HEK293T (cell line): Measurements from ENCODE around the gene P4HA2.

ENCODE experiments used
- CTCF ChIA-PET: fragments of 350-600 bp; formaldehyde crosslinking; extraction: SDS; loops from one replicate; lab custom pipeline; 2021; ENCODE audit warnings: antibody characterized with exemption, inconsistent platforms; lab: Yijun Ruan, JAX
- POLR2A ChIA-PET: fragments of 350-600 bp; formaldehyde crosslinking; extraction: SDS; loops from one replicate; lab custom pipeline; 2020; ENCODE audit warnings: antibody characterized with exemption, inconsistent platforms; lab: Yijun Ruan, JAX
- DNase-seq: peaks from one replicate; pipeline ENCODE4 v3.0.0; 2012; ENCODE audit warnings: mixed read lengths; ENCODE audit errors: extremely low spot score
- ARNT ChIP-seq: fragments of 450-650 bp; IDR thresholded peaks from 2 replicates; pipeline ENCODE4 v1.6.1; 2017; ENCODE audit warnings: mild to moderate bottlenecking
- BHLHE40 ChIP-seq: fragments of 450-650 bp; IDR thresholded peaks from 2 replicates; pipeline ENCODE4 v1.6.1; 2016; ENCODE audit warnings: mild to moderate bottlenecking, moderate library complexity, borderline replicate concordance
- CTBP1 ChIP-seq: fragments of 450-650 bp; IDR thresholded peaks from 2 replicates; pipeline ENCODE4 v1.6.1; 2016; ENCODE audit warnings: borderline replicate concordance
- ELF4 ChIP-seq: fragments of 450-650 bp; IDR thresholded peaks from 2 replicates; pipeline ENCODE4 v1.6.1; 2017; ENCODE audit warnings: antibody characterized with exemption
- FOXA1 ChIP-seq: fragments of 450-650 bp; IDR thresholded peaks from 2 replicates; pipeline ENCODE4 v1.6.1; 2016; ENCODE audit warnings: mild to moderate bottlenecking
- FOXK2 ChIP-seq: fragments of 450-650 bp; IDR thresholded peaks from 2 replicates; pipeline ENCODE4 v1.6.1; 2016; ENCODE audit warnings: mild to moderate bottlenecking
- FOXM1 ChIP-seq: fragments of 450-650 bp; IDR thresholded peaks from 2 replicates; pipeline ENCODE4 v1.6.1; 2017; ENCODE audit warnings: mild to moderate bottlenecking, borderline replicate concordance
- HDGF ChIP-seq: fragments of 450-650 bp; IDR thresholded peaks from 2 replicates; pipeline ENCODE4 v1.6.1; 2017; ENCODE audit warnings: antibody characterized with exemption, borderline replicate concordance
- L3MBTL2 ChIP-seq: fragments of 450-650 bp; conservative IDR thresholded peaks from 2 replicates; pipeline ENCODE4 v1.6.1; 2016; ENCODE audit warnings: mild to moderate bottlenecking
- LEF1 ChIP-seq: fragments of 450-650 bp; IDR thresholded peaks from 2 replicates; pipeline ENCODE4 v1.6.1; 2017; ENCODE audit warnings: mild to moderate bottlenecking, borderline replicate concordance
- NFRKB ChIP-seq: fragments of 450-650 bp; IDR thresholded peaks from 2 replicates; pipeline ENCODE4 v1.6.1; 2016; ENCODE audit warnings: mild to moderate bottlenecking, moderate library complexity
- PKNOX1 ChIP-seq: fragments of 450-650 bp; IDR thresholded peaks from 2 replicates; pipeline ENCODE4 v1.6.1; 2016
- SP1 ChIP-seq: fragments of 450-650 bp; IDR thresholded peaks from 2 replicates; pipeline ENCODE4 v1.6.1; 2017
- SUZ12 ChIP-seq: fragments of 450-650 bp; IDR thresholded peaks from 2 replicates; pipeline ENCODE4 v1.6.1; 2016; ENCODE audit warnings: mild to moderate bottlenecking
- TARDBP ChIP-seq: fragments of 450-650 bp; IDR thresholded peaks from 2 replicates; pipeline ENCODE4 v1.6.1; 2016
- ZNF384 ChIP-seq: fragments of 450-650 bp; IDR thresholded peaks from 2 replicates; pipeline ENCODE4 v1.6.1; 2016

Gene P4HA2

GRCh38 chr5:132266031-132266835 lies 38.6 kb upstream of the P4HA2 start:
- no peak for DNase-seq
- POLR2A ChIA-PET, result interaction anchor here (1.0 kb wide), 1 partner anchor 27 kb away, joined by 3 read pairs; no protein-coding TSS in a partner anchor
- TF ChIP-seq TARDBP (no peak), FOXA1 (no peak), HDGF (no peak), FOXM1 (no peak), PKNOX1 (no peak), ELF4 (no peak), LEF1 (no peak), SP1 (no peak), ARNT (no peak), FOXK2 (no peak), ZNF384 (no peak), BHLHE40 (no peak), CTBP1 (no peak), NFRKB (no peak), L3MBTL2 (no peak), SUZ12 (no peak)
- CTCF ChIA-PET, result no interaction called here

DNA sequence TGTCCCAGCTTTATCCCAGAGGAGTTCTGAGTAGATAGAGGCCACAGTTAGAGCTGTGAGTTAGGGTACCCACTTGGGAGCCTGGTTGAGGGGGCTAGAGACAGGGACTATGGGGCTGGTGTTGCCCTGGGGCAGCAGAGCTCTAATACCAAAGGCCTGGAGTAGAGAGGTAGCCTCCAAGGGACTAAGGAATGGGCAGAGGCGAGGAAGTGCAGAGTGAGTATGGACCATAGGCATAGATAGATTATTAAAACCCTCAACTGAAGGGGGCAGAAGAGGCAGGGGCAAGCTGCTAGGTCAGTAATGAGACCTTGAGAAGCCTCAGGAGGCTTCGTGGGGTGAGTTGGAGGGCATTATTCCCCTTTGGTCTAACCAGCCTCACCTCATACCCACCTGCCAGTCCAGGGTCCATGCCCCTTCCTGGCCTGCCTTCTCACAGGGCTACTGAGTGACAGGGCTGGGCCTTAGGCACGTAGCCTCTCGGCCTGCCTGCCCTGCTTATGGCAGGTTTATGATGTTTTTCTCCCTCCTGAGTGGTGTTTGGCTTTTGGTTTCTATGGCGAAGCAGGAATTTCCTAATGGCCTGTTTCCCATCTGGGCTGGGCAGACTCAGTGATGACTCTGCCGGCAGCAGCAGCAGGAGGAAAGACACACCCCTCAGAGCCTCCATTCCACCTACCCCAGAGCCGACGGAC lies 37.8 kb upstream of the P4HA2 start:
- POLR2A ChIA-PET, result interaction anchor here (1.0 to 3.5 kb wide), 2 partner anchors 28 kb away, joined by 3 to 19 read pairs; partner anchors contain the start of gene SLC22A4
- TF ChIP-seq ELF4 (no peak), PKNOX1 (peak; percentile 80)
- DNase-seq, result no peak
- CTCF ChIA-PET, result interaction anchor here (1.2 kb wide), 1 partner anchor 10 kb away, joined by 3 read pairs; no protein-coding TSS in a partner anchor

DNA sequence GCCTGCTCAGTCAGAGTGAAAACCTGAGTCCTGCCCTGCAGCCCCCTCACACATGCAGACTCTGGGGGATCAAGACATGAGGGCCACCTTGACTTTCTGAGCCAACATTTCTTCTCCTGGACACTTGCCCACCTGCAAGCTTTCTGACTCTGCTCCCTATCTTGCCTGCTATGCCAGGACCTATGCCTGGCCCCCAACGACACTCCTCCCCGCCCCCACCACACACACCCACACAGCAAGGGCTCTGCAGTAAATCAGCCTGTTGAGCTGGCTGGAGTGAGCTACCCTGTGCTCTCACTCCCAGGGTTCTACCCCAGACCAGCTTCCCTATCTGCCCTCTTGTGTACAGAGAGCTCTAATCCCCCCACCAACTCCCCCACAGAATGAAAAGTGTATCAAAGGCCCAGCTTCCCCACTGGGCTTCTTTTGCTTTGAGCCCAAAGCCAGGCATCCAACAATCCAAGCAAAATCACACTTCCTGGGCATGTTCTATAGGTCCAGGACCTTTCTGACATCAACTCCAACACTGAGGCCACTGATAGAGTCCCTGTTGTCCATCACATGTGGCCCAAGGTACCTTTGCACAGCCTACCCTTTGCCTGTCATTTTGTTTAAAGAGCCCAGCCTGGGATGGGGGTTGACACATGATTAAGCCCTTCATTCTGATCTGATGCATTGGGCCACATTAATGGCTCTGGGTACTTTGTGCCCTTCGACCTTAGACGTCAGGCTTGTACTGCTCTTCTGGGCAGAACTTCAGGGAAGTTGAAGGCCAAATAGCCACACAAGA lies 37.1 kb upstream of the P4HA2 start:
- POLR2A ChIA-PET, result interaction anchor here (3.5 kb wide), 1 partner anchor 28 kb away, joined by 19 read pairs; the partner anchor contains the start of gene SLC22A4
- DNase-seq, result no peak
- CTCF ChIA-PET, result interaction anchor here (0.7 to 3.1 kb wide), 3 partner anchors 8 to 52 kb away, joined by 3 to 10 read pairs (median 3); no protein-coding TSS in a partner anchor
- TF ChIP-seq CTBP1, result no peak

DNA sequence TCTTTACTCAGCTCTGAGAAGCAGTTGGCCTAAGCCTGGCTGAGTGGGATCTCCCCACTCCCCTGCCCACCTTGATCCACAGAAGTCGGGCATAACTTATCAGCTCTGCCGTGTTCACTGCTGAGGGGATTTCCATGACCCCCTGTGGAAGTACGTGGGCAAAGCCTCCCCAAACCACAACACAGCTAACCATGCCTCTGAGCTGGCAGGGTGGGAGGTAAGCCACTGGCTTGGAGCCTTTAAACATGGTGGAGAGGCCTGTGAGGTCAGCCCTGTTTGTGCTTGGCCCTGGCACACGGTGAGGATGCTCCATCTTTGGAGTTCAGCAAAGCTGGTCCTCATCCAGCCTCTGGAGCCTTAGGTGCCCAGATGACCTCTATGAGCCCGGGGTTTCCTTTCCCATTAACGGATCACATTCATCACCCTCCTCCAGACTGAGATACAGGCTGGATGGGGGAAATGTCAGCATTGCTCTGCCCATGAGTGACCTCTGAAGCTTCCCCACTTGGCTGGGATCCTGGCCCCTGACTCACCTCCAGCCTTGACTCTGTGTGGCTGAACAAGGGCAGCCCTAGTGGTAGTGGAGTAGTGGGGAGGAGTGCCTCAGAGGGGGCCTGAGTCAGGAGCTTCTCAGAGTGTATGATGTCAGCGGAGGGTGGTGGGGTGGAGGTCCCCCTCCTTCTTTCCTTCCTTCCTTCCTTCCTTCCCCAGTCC lies 36.1 kb upstream of the P4HA2 start:
- CTCF ChIA-PET, result interaction anchor here (0.7 to 3.1 kb wide), 2 partner anchors 9 to 51 kb away, joined by 3 to 10 read pairs; no protein-coding TSS in a partner anchor
- POLR2A ChIA-PET, result interaction anchor here (3.5 kb wide), 1 partner anchor 29 kb away, joined by 19 read pairs; the partner anchor contains the start of gene SLC22A4
- TF ChIP-seq SUZ12 (no peak), HDGF (no peak), ARNT (no peak), L3MBTL2 (no peak), FOXK2 (no peak), ELF4 (no peak), FOXA1 (no peak), NFRKB (no peak)
- DNase-seq, result no peak

- ChIA-PET POLR2A (interaction anchor here (1.1 to 3.5 kb wide), 2 partner anchors 30 to 103 kb away, joined by 3 to 19 read pairs; partner anchors contain the start of gene SLC22A4), CTCF (interaction anchor here (3.1 kb wide), 1 partner anchor 10 kb away, joined by 10 read pairs; no protein-coding TSS in a partner anchor)
- no peak for DNase-seq
- TF ChIP-seq FOXK2, result no peak
- TF ChIP-seq ZNF384, result no peak
- no peak for TF ChIP-seq ELF4
- TF ChIP-seq SUZ12, result no peak
- no peak for TF ChIP-seq BHLHE40
- TF ChIP-seq FOXM1, result no peak
- TF ChIP-seq ARNT, result no peak
- no peak for TF ChIP-seq SP1
- no peak for TF ChIP-seq TARDBP
- TF ChIP-seq PKNOX1, result no peak
- TF ChIP-seq LEF1, result no peak
- no peak for TF ChIP-seq CTBP1
- no peak for TF ChIP-seq NFRKB
- TF ChIP-seq FOXA1, result no peak
Observed at GRCh38 chr5:132262882-132263547, 35.4 kb upstream of the P4HA2 start.
